Fibroblast of skin of left biceps (primary cell): ENCODE results near the gene ZNF142.
A peak's percentile ranks its signal among the peaks of the same experiment; 100 is the strongest.

Experiments used
- DNase-seq, 2 experiments: peaks; one replicate each; pipeline ENCODE4 v3.0.0-alpha.2; 2013; ENCODE audit warnings: low read depth in 2 of 2

The ZNF142 gene

GRCh38 chr2:218655751-218656150, 3.7 kb downstream of the ZNF142 start:
- no peak for DNase-seq

GRCh38 chr2:218648787-218649100, 10.7 kb downstream of the ZNF142 start:
- no peak for DNase-seq

GRCh38 chr2:218648088-218648786, 11.2 kb downstream of the ZNF142 start:
- peak in 1 of 2 experiments; percentile 4 for DNase-seq

GRCh38 chr2:218645126-218645525, 14.3 kb downstream of the ZNF142 start:
- DNase-seq, result no peak

GRCh38 chr2:218644721-218645120, 14.7 kb downstream of the ZNF142 start:
- no peak for DNase-seq

GRCh38 chr2:218643751-218644310, 15.6 kb downstream of the ZNF142 start:
- DNase-seq, result no peak

GRCh38 chr2:218642786-218643185, 16.6 kb downstream of the ZNF142 start:
- no peak for DNase-seq

- no peak for DNase-seq
Observed at GRCh38 chr2:218642121-218642656, 17.2 kb downstream of the ZNF142 start.

GRCh38 chr2:218638372-218638771, 21.1 kb downstream of the ZNF142 start:
- DNase-seq, result no peak

- DNase-seq, result no peak
Observed at GRCh38 chr2:218635719-218636118, 23.7 kb downstream of the ZNF142 start.

GRCh38 chr2:218631837-218632236, 27.6 kb downstream of the ZNF142 start:
- peak; percentile 9 for DNase-seq

GRCh38 chr2:218627939-218628338, 31.5 kb downstream of the ZNF142 start:
- no peak for DNase-seq

- no peak for DNase-seq
Observed at GRCh38 chr2:218626369-218626768, 33.1 kb downstream of the ZNF142 start.

- DNase-seq, result no peak
Observed at GRCh38 chr2:218623366-218623705, 36.1 kb downstream of the ZNF142 start.

- DNase-seq, result peak in 1 of 2 experiments; percentile 5
Observed at GRCh38 chr2:218622606-218623365, 36.6 kb downstream of the ZNF142 start.

- DNase-seq, result no peak
Observed at GRCh38 chr2:218621007-218621406, 38.4 kb downstream of the ZNF142 start.

- DNase-seq, result no peak
Observed at GRCh38 chr2:218618102-218618860, 41.1 kb downstream of the ZNF142 start.

GRCh38 chr2:218615868-218616315, 43.5 kb downstream of the ZNF142 start:
- no peak for DNase-seq

- peak; percentile 14 to 16 for DNase-seq
Observed at GRCh38 chr2:218607436-218608115, 51.8 kb downstream of the ZNF142 start, which contains the start of gene PLCD4. TSS of gene PLCD4 (plus strand) at chr2:218607899. CDS start at chr2:218615740, 7,841 bp downstream.

GRCh38 chr2:218605432-218605831, 54.0 kb downstream of the ZNF142 start:
- DNase-seq, result peak; percentile 27 to 33
